BLaER1 (cell line): ENCODE results near the gene NDUFA12.

Source experiments
- H3K27ac ChIP-seq: shearing (Covaris generic); formaldehyde crosslinking; 2 replicates; pipeline ENCODE4 v1.8.1; 2022
- H3K27me3 ChIP-seq: shearing (Covaris generic); formaldehyde crosslinking; 2 replicates; pipeline ENCODE4 v1.8.1; 2022
- H3K36me3 ChIP-seq: shearing (Covaris generic); formaldehyde crosslinking; 2 replicates; pipeline ENCODE4 v1.8.1; 2022
- H3K4me1 ChIP-seq: shearing (Covaris generic); formaldehyde crosslinking; 2 replicates; pipeline ENCODE4 v1.8.1; 2022
- H3K4me2 ChIP-seq: shearing (Covaris generic); formaldehyde crosslinking; 2 replicates; pipeline ENCODE4 v1.8.1; 2022
- H3K4me3 ChIP-seq: shearing (Covaris generic); formaldehyde crosslinking; 2 replicates; pipeline ENCODE4 v1.8.1; 2022
- H3K9ac ChIP-seq: shearing (Covaris generic); formaldehyde crosslinking; 2 replicates; pipeline ENCODE4 v1.8.1; 2022
- H3K9me3 ChIP-seq: shearing (Covaris generic); formaldehyde crosslinking; 2 replicates; pipeline ENCODE4 v1.8.1; 2022
- H4K20me1 ChIP-seq: shearing (Covaris generic); formaldehyde crosslinking; 2 replicates; pipeline ENCODE4 v1.8.1; 2022
- Cebpa-rat ChIP-seq: shearing (Covaris generic); IDR thresholded peaks from 2 replicates; pipeline ENCODE4 v1.8.1; 2022

NDUFA12 gene

DNA sequence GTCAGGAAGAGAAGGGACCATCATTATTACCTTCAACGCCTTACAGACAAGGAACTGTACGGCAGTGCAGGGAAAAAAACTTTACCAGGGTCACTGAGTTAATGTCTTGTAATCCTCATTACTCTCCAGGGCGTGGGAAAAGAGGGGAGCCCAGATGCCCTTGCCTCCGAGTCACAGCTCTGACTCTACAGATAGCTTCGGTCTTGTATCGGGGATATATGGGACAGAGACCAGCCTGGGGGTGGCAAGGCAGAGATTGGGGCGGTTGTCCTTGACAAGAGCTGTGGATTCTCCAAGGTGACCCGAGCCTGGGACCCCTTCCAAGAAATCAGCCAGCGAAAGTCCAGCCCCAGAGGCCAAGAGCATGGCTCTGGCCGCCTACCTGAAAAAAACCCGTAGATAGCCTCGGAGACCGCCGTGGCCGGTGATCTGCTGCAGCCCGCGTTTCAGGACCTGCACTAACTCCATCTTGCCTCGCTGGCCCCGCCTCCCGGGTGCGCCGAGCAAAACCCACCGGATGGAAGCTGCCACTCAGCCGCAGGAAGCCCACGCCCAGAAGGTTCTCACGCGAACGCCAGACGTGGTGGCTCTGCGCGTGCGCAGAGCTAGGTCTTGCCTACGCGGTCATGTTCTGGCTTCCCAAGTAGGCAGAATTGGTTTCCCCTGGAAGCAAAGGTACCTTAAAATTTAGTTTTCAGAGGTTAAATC lies at the start of gene NDUFA12:
Gene NDUFA12, minus strand, starts transcription at position 485 of the 708 bp plus-strand sequence. Its CDS starts 17 bp downstream, at position 468.
- Histone ChIP-seq H3K9ac (peak within 1 kb of the TSS; percentile 92), H4K20me1 (no peaks in the 10 kb centered on the region; the same call in 1 of the 2 replicates), H3K4me2 (peak within 1 kb of the TSS; percentile 84), H3K4me1 (peaks cover 25% of the 10 kb centered on the region), H3K36me3 (peaks cover 27% of the 10 kb centered on the region), H3K27ac (peak within 1 kb of the TSS; percentile 86), H3K4me3 (peak within 1 kb of the TSS; percentile 89), H3K9me3 (peaks cover 22% of the 10 kb centered on the region), H3K27me3 (no peaks in the 10 kb centered on the region)
- TF ChIP-seq Cebpa-rat, result no peak

DNA sequence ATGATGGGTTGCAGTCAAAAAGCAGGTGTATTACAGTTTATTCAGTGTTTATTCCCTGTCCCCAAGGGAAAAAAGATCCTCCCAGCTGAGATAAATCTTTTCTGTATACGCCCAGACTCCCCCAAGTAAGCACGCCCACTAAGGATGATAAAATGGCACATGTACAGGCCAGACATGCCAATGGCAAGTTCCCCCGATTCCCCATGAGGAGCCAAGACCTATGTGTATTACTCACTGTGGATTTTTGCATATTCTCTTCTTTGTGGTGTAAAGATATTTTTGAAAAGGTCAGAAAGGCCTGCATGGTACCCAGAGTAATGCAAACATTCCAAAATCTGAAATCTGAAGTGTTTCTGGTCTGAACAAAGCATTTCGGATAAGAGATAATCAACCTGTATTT lies 47.7 kb upstream of the NDUFA12 start:
- Histone ChIP-seq H3K4me2 (no peak overlapping the region), H3K36me3 (peaks cover 84% of the 10 kb centered on the region), H3K9me3 (no peaks in the 10 kb centered on the region), H3K27me3 (no peaks in the 10 kb centered on the region), H4K20me1 (no peaks in the 10 kb centered on the region), H3K4me3 (no peak overlapping the region), H3K27ac (no peak overlapping the region), H3K9ac (no peak overlapping the region), H3K4me1 (no peaks in the 10 kb centered on the region)
- TF ChIP-seq Cebpa-rat, result no peak

DNA sequence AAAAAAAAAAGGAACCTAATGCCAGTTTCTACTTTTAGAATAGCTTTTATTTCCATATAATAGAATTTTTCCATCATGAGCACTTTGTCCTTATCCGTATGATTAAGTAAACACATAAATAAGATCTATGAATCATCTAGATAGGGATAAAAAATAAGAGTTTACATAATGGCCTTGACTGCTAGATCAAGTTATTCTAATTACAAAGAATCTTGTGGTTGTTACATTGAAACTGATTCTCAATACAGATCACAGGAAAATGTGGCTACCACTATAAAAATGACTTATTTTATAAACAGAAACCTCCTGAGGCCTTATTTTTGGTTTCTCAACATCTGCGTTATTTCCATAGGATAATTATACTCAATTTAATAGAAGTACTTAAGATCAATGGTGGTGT lies 34.4 kb upstream of the NDUFA12 start:
- no peak overlapping the region for H3K27ac ChIP-seq
- H3K9me3 ChIP-seq, result no peaks in the 10 kb centered on the region
- TF ChIP-seq Cebpa-rat, result no peak
- no peak overlapping the region for H3K4me2 ChIP-seq
- peaks cover 84% of the 10 kb centered on the region for H3K36me3 ChIP-seq
- no peaks in the 10 kb centered on the region for H4K20me1 ChIP-seq
- no peak overlapping the region for H3K9ac ChIP-seq
- no peak overlapping the region for H3K4me3 ChIP-seq
- no peaks in the 10 kb centered on the region for H3K27me3 ChIP-seq
- no peaks in the 10 kb centered on the region for H3K4me1 ChIP-seq

DNA sequence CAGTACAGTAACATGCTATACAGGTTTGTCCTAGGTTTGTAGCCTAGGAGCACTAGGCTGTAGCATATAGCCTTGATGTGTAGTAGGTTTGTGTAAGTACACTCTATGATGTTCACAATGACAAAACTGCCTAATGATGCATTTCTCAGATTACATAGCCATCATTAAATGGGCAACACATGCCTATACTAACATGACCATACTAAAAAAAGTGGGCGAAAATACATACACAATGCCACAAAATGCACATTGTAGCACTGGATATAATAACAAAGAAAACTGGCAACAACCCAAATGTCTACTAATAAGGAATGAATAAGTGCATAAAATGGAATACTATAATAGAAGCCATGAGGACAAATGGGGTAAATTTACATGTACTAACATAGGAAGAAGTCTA lies 31.3 kb upstream of the NDUFA12 start:
- Histone ChIP-seq H3K9ac (no peak overlapping the region), H3K27me3 (no peaks in the 10 kb centered on the region), H3K9me3 (no peaks in the 10 kb centered on the region), H3K27ac (no peak overlapping the region), H3K4me1 (no peaks in the 10 kb centered on the region), H4K20me1 (no peaks in the 10 kb centered on the region), H3K4me3 (no peak overlapping the region), H3K4me2 (no peak overlapping the region), H3K36me3 (peaks cover 78% of the 10 kb centered on the region)
- no peak for TF ChIP-seq Cebpa-rat

DNA sequence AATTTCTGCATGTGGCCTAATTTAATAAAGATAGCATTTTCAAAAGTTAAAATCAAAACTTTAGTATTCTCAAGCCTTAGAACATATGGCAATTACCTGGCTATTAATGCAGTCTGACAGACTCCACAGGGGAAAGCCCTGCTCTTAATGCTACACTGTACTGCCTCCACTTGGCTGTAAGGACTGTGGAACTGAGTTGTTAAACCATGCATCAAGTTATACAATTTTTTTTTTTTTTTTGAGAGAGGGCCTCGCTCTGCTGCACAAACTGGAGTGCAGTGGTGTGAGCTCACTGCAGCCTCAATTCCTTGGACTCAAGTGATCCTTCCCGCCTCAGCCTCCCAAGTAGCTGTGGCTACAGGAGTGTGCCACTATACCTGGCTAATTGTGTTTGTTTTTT lies 19.0 kb upstream of the NDUFA12 start:
- no peaks in the 10 kb centered on the region for H3K27me3 ChIP-seq
- peaks cover 4% of the 10 kb centered on the region; the same call in 1 of the 2 replicates for H3K4me1 ChIP-seq
- no peak overlapping the region for H3K4me3 ChIP-seq
- H3K4me2 ChIP-seq, result no peak overlapping the region
- no peaks in the 10 kb centered on the region for H4K20me1 ChIP-seq
- peaks cover 46% of the 10 kb centered on the region for H3K36me3 ChIP-seq
- H3K9me3 ChIP-seq, result no peaks in the 10 kb centered on the region
- no peak overlapping the region for H3K27ac ChIP-seq
- TF ChIP-seq Cebpa-rat, result no peak
- H3K9ac ChIP-seq, result no peak overlapping the region

DNA sequence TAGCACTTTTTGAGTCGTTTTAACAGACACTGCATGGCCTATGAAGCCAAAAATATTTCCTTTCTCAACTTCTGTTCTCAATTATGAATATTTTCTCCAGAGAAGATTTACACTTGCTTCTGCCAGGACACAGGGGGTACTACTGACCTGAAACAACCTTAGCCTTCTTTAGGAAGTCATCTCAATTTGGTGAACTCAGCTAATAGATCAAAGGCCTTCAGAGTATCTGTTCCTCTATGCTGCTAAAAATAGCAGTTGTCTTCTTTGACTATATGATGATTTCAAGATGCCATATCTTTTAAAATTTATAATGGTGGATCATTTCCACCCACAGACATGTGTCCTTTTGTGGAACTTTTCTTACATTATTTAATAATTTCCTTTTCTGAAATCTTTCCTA lies 14.0 kb upstream of the NDUFA12 start:
- peaks cover 7% of the 10 kb centered on the region; the same call in 1 of the 2 replicates for H3K4me1 ChIP-seq
- no peak overlapping the region for H3K4me3 ChIP-seq
- H4K20me1 ChIP-seq, result no peaks in the 10 kb centered on the region
- no peak overlapping the region for H3K9ac ChIP-seq
- H3K4me2 ChIP-seq, result no peak overlapping the region
- no peaks in the 10 kb centered on the region for H3K9me3 ChIP-seq
- no peak for TF ChIP-seq Cebpa-rat
- H3K27me3 ChIP-seq, result no peaks in the 10 kb centered on the region
- peaks cover 13% of the 10 kb centered on the region for H3K36me3 ChIP-seq
- H3K27ac ChIP-seq, result no peak overlapping the region

DNA sequence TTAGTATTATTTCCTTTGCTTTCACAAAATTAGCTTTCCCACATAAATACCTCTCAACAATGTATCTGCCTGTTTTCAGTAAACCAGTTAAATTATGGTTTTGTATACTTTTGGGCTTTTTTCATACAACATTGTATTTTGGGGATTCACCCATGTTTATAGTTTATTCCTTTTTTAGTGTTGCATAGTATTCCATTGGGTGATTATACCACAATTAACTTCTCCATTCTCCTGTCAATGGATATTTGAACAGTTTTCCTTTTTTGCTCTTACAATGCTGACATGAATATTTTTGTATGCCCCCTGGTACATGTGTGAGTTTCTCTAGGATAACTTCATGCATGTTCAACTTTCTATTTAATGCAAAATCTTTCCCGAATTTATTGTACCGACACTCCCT lies 12.6 kb upstream of the NDUFA12 start:
- H3K4me3 ChIP-seq, result no peak overlapping the region
- H4K20me1 ChIP-seq, result no peaks in the 10 kb centered on the region
- H3K4me1 ChIP-seq, result peaks cover 7% of the 10 kb centered on the region; the same call in 1 of the 2 replicates
- H3K9me3 ChIP-seq, result no peaks in the 10 kb centered on the region
- H3K27me3 ChIP-seq, result no peaks in the 10 kb centered on the region
- H3K27ac ChIP-seq, result no peak overlapping the region
- no peak for TF ChIP-seq Cebpa-rat
- peaks cover 7% of the 10 kb centered on the region for H3K36me3 ChIP-seq
- no peak overlapping the region for H3K4me2 ChIP-seq
- H3K9ac ChIP-seq, result no peak overlapping the region

DNA sequence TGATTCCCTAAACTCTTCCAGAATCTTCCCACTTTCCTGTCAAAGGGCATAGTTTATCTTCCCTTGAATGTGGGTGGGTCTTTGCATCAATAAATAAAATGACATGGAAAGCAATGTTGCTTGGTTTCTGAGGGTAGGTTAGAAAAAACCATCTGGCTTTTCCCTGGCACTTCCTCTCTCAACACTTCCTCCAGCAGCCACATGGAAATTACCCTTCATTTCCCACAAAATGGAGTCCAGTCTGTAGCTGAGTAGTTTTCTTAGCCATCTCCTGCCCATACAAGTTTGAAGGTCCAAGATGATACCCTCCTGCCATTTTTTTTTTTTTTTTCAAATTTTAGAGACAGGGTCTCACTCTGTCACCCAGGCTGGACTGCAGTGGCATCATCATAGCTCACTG lies 11.1 kb upstream of the NDUFA12 start:
- Histone ChIP-seq H3K4me1 (peaks cover 7% of the 10 kb centered on the region; the same call in 1 of the 2 replicates), H3K27me3 (no peaks in the 10 kb centered on the region), H3K4me3 (no peak overlapping the region), H3K27ac (no peak overlapping the region), H3K4me2 (no peak overlapping the region), H3K9me3 (no peaks in the 10 kb centered on the region), H3K9ac (no peak overlapping the region), H4K20me1 (no peaks in the 10 kb centered on the region), H3K36me3 (peaks cover 5% of the 10 kb centered on the region)
- no peak for TF ChIP-seq Cebpa-rat

DNA sequence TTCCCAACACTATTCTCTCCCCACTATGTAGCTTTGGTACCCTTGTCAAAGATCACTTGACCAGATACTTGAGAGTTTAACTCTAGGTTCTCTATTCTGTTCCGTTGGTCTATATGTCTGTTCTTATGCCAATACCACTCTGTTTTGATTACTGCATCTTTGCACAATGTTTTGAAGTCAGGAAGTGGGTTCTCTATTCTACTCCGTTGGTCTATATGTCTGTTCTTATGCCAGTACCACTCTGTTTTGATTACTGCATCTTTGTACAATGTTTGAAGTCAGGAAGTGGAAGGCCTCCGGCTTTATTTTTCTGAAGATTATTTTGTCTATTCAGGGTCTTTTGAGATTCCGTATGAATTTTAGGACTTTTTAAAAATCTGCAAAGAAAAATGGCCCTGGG lies 2.7 kb upstream of the NDUFA12 start:
- peaks cover 10% of the 10 kb centered on the region for H3K36me3 ChIP-seq
- H3K4me1 ChIP-seq, result peaks cover 18% of the 10 kb centered on the region
- no peak for TF ChIP-seq Cebpa-rat
- no peak overlapping the region for H3K4me2 ChIP-seq
- H3K9me3 ChIP-seq, result peaks cover 29% of the 10 kb centered on the region
- no peaks in the 10 kb centered on the region for H4K20me1 ChIP-seq
- no peak overlapping the region for H3K4me3 ChIP-seq
- H3K9ac ChIP-seq, result no peak overlapping the region
- no peak overlapping the region for H3K27ac ChIP-seq
- no peaks in the 10 kb centered on the region for H3K27me3 ChIP-seq

DNA sequence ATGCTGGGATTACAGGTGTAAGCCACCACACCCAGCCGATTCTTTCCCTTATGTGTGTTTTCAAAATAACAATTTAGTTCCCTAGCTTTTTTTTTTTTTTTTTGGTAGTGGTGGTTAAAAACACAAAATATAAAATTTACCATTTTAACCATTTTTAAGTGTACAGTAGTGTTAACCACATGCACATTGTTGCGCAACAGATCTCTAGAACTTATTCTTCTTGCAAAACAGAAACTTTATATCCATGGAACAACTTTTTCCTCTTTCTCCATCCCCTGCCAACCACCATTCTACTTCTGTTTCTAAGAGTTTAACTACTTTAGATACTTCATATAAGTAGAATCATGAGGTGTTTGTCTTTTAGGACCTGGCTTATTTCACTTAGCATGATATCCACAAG lies 1.1 kb upstream of the NDUFA12 start:
- Histone ChIP-seq H3K27ac (no peak overlapping the region), H3K36me3 (peaks cover 24% of the 10 kb centered on the region), H3K9ac (no peak overlapping the region), H3K4me2 (no peak overlapping the region), H3K9me3 (peaks cover 29% of the 10 kb centered on the region), H4K20me1 (no peaks in the 10 kb centered on the region; the same call in 1 of the 2 replicates), H3K4me1 (peaks cover 22% of the 10 kb centered on the region), H3K27me3 (no peaks in the 10 kb centered on the region), H3K4me3 (no peak overlapping the region)
- peak; percentile 79; the same call in 1 of the 2 replicates for TF ChIP-seq Cebpa-rat
